GM23248 (cell line): Measurements from ENCODE around the gene PEX19. TPM values are rescaled to one million over a fixed set of nuclear protein-coding genes. Genes with fewer than 3 reads are reported as not detected.

ENCODE experiments used
- DNase-seq: peaks from one replicate; pipeline ENCODE4 v3.0.0-alpha.2; 2015
- H2AFZ ChIP-seq: fragments of 200-600 bp; sonication (generic); 2 replicates; pipeline ENCODE4 v1.6.1; 2016; ENCODE audit warnings: antibody characterized with exemption
- H3F3A ChIP-seq: fragments of 200-600 bp; sonication (generic); 2 replicates; pipeline ENCODE4 v1.6.1; 2016; ENCODE audit warnings: mild to moderate bottlenecking, antibody characterized with exemption, mixed run types; ENCODE audit not compliant: insufficient read depth
- H3K27ac ChIP-seq: fragments of 200-600 bp; sonication (generic); 2 replicates; pipeline ENCODE4 v1.5.1; 2016; ENCODE audit warnings: mild to moderate bottlenecking
- H3K27me3 ChIP-seq: fragments of 200-600 bp; sonication (generic); replicated peaks from 2 replicates; pipeline ENCODE4 v1.6.1; 2016; ENCODE audit warnings: mild to moderate bottlenecking; ENCODE audit not compliant: insufficient read depth
- H3K36me3 ChIP-seq: fragments of 200-600 bp; sonication (generic); 2 replicates; pipeline ENCODE4 v1.6.1; 2016; ENCODE audit warnings: low read depth, mild to moderate bottlenecking
- H3K4me1 ChIP-seq: fragments of 200-600 bp; sonication (generic); 2 replicates; pipeline ENCODE4 v1.6.1; 2016; ENCODE audit warnings: mild to moderate bottlenecking; ENCODE audit not compliant: insufficient read depth
- H3K4me2 ChIP-seq: fragments of 200-600 bp; sonication (generic); one replicate; pipeline ENCODE4 v1.6.1; 2016; ENCODE audit warnings: mild to moderate bottlenecking; ENCODE audit not compliant: unreplicated experiment
- H3K4me3 ChIP-seq: fragments of 200-600 bp; sonication (generic); 2 replicates; pipeline ENCODE4 v1.5.1; 2016; ENCODE audit warnings: mild to moderate bottlenecking
- H3K79me2 ChIP-seq: fragments of 200-600 bp; sonication (generic); 2 replicates; pipeline ENCODE4 v1.6.1; 2016; ENCODE audit warnings: mild to moderate bottlenecking; ENCODE audit not compliant: insufficient read depth
- H3K9ac ChIP-seq: fragments of 200-600 bp; sonication (generic); 2 replicates; pipeline ENCODE4 v1.6.1; 2016; ENCODE audit warnings: mild to moderate bottlenecking
- H3K9me2 ChIP-seq: fragments of 200-600 bp; sonication (generic); 2 replicates; pipeline ENCODE4 v1.6.1; 2016; ENCODE audit warnings: mixed run types, mild to moderate bottlenecking, moderate library complexity; ENCODE audit not compliant: insufficient read depth
- H3K9me3 ChIP-seq: fragments of 200-600 bp; sonication (generic); one replicate; pipeline ENCODE4 v1.6.1; 2017; ENCODE audit warnings: low read depth
- H4K20me1 ChIP-seq: fragments of 200-600 bp; sonication (generic); 2 replicates; pipeline ENCODE4 v1.6.0; 2016; ENCODE audit not compliant: insufficient read depth
- EZH2 ChIP-seq: fragments of 200-600 bp; sonication (generic); IDR thresholded peaks from 2 replicates; pipeline ENCODE4 v1.6.1; 2018; ENCODE audit warnings: antibody characterized with exemption, mild to moderate bottlenecking; ENCODE audit not compliant: insufficient read depth, poor library complexity, severe bottlenecking
- EZH2phosphoT487 ChIP-seq: fragments of 200-600 bp; sonication (generic); IDR thresholded peaks from 2 replicates; pipeline ENCODE4 v1.6.1; 2018; ENCODE audit warnings: antibody characterized with exemption, moderate library complexity, mild to moderate bottlenecking, low read depth; ENCODE audit not compliant: insufficient read depth
- WGBS, 2 experiments: methylation state at CpG; one replicate each; pipeline ENCODE4 v1.1.6; 2015 to 2017; ENCODE audit warnings: low lambda C conversion rate in 2 of 2, low coverage in 1 of 2; ENCODE audit errors: missing lambda C conversion rate in 2 of 2; 5-methylcytosine and 5-hydroxymethylcytosine counted together
- in situ Hi-C: fragments of 300-500 bp; cut with MboI; formaldehyde crosslinking; loops from 2 replicates; pipeline ENCODE4 v1.15.0; 2020
- polyA plus RNA-seq: library from polyadenylated mRNA; unstranded; fragments of >200 nt; fragmentation: Nextera tagmentation; extraction: Ambion mirVana; gene quantifications from 2 replicates; pipeline ENCODE4 v1.2.1, GENCODE V29; 2016
- total RNA-seq: library from RNA; depleted of rRNA; stranded (reverse); fragments of >200 nt; shearing (Covaris generic); gene quantifications from 2 replicates; pipeline ENCODE4 v1.2.3, GENCODE V29; 2014

PEX19 gene
- total and polyA plus RNA-seq, 2 experiments from 2014 or later, result 38.9 to 52.4 TPM

DNA sequence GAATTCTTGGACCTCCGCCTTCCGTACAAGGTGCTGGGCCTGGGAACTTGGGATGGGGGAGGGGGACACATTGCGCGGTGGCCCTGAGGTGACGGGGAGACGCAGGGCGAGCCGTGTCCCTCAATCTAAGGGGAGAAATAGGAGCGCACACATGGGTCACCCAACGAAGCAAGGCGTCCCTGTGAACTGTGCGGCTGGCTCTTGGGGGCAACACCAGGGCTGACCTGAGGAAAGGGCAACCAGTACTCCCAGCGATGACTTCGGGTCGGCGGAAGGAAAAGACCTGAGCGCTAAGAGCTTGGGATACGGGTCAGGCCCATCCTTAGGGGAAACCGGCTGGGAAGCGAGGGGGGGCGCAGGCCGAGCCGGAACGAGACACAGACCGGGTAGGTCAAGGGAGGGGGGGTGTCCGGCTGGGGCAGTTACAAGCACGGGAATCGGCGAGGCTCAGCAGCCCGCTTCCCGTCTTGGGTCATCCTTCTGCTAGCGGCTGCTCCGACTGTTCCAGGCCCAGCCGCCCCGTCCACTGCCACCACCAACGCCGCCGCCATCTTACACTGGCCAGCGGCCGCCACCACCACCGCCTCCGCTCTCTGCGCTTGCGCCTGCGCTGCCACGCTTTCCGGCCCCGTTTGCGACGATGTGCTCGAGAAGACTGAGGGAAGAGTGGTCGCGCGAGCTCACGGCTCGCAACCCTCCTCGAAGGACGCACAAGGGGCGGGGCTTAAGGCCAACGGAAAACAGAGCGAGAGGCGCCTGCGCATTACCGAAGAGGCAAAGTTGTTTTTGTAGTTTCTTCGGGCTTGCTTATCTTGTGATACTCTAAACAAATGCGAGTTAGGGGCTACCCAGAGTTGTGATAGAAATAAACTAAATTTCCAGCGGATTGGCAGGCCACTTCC, 22.8 kb downstream of the PEX19 start, which contains the start of gene DCAF8:
Gene DCAF8, minus strand, starts transcription at position 657 of the 902 bp plus-strand sequence. CDS start 18,541 bp downstream, outside the sequence.
- in situ Hi-C loops, result no loop called here
- H2AFZ ChIP-seq, result peak within 1 kb of the TSS; percentile 99
- TF ChIP-seq EZH2phosphoT487 (no peak), EZH2 (no peak)
- DNase-seq, result peak; percentile 100
- peaks cover 27% of the 10 kb centered on the region for H3K4me1 ChIP-seq
- H4K20me1 ChIP-seq, result peaks cover 11% of the 10 kb centered on the region; the same call in 1 of the 2 replicates
- peak within 1 kb of the TSS; percentile 98 for H3K9ac ChIP-seq
- no peaks in the 10 kb centered on the region for H3K36me3 ChIP-seq
- no peaks in the 10 kb centered on the region for H3K9me2 ChIP-seq
- H3K79me2 ChIP-seq, result peaks cover 54% of the 10 kb centered on the region
- H3K4me3 ChIP-seq, result peak within 1 kb of the TSS; percentile 98
- no peaks in the 10 kb centered on the region for H3K27me3 ChIP-seq
- H3K4me2 ChIP-seq, result peak within 1 kb of the TSS; percentile 100
- H3F3A ChIP-seq, result peaks cover 22% of the 10 kb centered on the region
- peak within 1 kb of the TSS; percentile 93 for H3K27ac ChIP-seq
- H3K9me3 ChIP-seq, result no peaks in the 10 kb centered on the region
- 1% methylated on average over 41 to 66 of the region's 67 CpGs for WGBS, 2 experiments

DNA sequence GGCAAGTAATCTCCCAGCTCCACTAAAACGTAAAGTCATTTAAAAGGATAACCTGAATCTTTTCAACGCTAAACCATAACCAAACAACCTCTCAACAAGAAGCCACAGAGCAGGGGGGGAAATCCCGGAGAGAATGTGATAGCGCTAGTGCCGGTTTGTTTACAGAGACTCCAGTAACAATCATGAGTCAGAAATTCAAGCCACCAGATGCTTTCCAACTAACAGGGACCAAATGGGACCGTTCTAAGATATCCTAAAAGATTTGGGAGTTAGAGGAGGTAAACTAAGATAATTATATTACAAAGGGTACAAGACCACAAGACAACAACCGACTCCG, 23.4 kb downstream of the PEX19 start:
- H2AFZ ChIP-seq, result peak overlapping the region; percentile 68

DNA sequence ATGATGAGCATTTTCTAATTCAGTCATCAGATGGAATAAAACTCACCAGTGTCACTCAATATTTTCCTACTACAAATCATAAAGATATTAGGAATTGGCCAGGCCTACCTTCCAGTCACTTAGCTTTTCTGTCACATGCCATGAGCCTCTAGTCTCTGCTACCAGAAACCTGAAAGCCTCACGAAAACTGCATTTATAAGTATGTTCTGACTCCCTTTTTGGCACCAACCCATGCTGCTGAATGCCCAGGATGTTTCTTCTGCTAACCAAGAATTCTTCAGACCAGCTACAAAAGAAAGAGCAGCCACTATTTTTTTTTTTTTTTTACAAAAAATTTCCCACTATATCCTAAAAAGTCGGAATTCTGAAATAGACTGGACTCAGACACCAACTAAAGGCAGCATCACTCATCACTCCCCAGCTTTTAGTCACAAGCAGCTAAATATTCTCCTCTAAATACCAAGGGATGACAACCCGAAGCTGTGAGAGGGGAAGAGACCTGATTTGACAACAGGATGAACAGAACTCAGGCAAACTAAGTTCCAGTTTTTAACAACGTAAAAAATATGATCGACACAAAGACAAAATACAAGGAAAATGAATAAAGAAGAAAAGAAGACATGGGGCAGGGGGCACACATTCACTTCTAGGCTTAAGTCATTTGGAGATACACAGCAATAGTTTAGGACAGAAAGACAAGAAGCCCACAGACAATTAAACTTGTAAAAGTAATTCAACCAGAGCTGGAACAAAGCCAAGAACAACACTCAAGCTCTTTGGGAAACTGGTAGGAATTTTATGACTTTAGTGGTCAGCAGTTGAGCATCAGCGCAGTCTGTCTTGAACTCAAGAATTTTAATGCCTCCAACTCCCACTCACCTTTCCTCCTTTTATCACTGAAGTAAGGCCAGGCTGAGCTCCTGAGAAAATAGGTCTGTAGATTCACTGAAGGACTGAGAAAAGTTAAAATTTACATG, 24.2 kb downstream of the PEX19 start:
- in situ Hi-C loops, result no loop called here
- 33 to 47% methylated on average over 6 of the region's 6 CpGs for whole genome bisulfite sequencing, 2 experiments
- Histone ChIP-seq H2AFZ (no peak overlapping the region), H3K4me1 (peaks cover 38% of the 10 kb centered on the region), H3K9me3 (no peaks in the 10 kb centered on the region), H3K9ac (peak overlapping the region; percentile 98), H3K4me2 (peak overlapping the region; percentile 100), H3K4me3 (peak overlapping the region; percentile 98), H3K36me3 (no peaks in the 10 kb centered on the region), H3F3A (peaks cover 33% of the 10 kb centered on the region), H3K27me3 (no peaks in the 10 kb centered on the region), H3K9me2 (no peaks in the 10 kb centered on the region), H3K79me2 (peaks cover 65% of the 10 kb centered on the region), H3K27ac (peak overlapping the region; percentile 93), H4K20me1 (peaks cover 21% of the 10 kb centered on the region)
- TF ChIP-seq EZH2phosphoT487, result no peak
- TF ChIP-seq EZH2, result no peak
- peak; percentile 82 for DNase-seq

More for the DNA sequence above, 23.4 kb downstream of the PEX19 start:
- in situ Hi-C loops, result no loop called here
- no peak for TF ChIP-seq EZH2phosphoT487
- TF ChIP-seq EZH2, result no peak
- H3K27me3 ChIP-seq, result no peaks in the 10 kb centered on the region
- 0 to 1% methylated on average over 8 of the region's 8 CpGs for WGBS, 2 experiments
- H3K79me2 ChIP-seq, result peaks cover 58% of the 10 kb centered on the region
- H3K9me3 ChIP-seq, result no peaks in the 10 kb centered on the region
- peak overlapping the region; percentile 98 for H3K4me3 ChIP-seq
- peak overlapping the region; percentile 98 for H3K9ac ChIP-seq
- DNase-seq, result peak; percentile 89
- peaks cover 33% of the 10 kb centered on the region for H3K4me1 ChIP-seq
- H3K4me2 ChIP-seq, result peak overlapping the region; percentile 100
- H3F3A ChIP-seq, result peaks cover 28% of the 10 kb centered on the region
- H3K36me3 ChIP-seq, result no peaks in the 10 kb centered on the region
- H4K20me1 ChIP-seq, result peaks cover 15% of the 10 kb centered on the region
- peak overlapping the region; percentile 93 for H3K27ac ChIP-seq
- no peaks in the 10 kb centered on the region for H3K9me2 ChIP-seq

DNA sequence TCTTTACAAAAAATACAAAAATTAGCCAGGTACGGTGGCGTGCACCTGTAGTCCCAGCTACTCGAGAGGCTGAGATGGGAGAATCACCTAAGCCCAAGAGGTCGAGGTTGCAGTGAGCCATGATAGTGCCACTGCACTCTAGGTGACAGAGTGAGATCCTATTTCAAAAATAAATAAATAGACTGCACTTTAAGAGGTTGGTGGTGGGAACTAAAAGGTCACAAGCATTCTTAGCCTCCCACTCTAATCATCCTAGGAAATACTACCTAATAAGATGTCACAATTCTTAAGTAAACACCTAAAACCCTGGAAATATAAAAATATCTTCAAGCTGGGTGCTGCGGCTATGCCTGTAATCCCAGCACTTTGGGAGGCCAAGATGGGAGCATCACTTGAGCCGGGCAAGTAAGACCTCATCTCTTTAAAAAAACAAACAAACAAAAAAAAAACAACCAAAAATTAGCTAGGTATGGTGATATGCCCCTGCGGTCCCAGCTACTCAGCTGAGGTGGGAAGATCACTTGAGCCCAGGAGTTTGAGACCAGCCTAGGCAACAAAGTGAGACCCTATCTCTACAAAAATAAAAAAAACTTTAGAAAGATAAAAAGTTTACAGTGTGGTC, 26.6 kb downstream of the PEX19 start:
- Histone ChIP-seq H3K4me1 (peaks cover 38% of the 10 kb centered on the region), H3K27me3 (no peaks in the 10 kb centered on the region), H3K4me3 (no peak overlapping the region), H3K9me3 (no peaks in the 10 kb centered on the region), H3K9ac (no peak overlapping the region), H3K36me3 (no peaks in the 10 kb centered on the region), H2AFZ (no peak overlapping the region), H3K79me2 (peaks cover 82% of the 10 kb centered on the region), H3K27ac (no peak overlapping the region), H3K4me2 (no peak overlapping the region), H3K9me2 (no peaks in the 10 kb centered on the region), H4K20me1 (peaks cover 21% of the 10 kb centered on the region), H3F3A (peaks cover 33% of the 10 kb centered on the region)
- DNase-seq, result no peak
- TF ChIP-seq EZH2 (no peak), EZH2phosphoT487 (no peak)
- 95 to 96% methylated on average over 7 of the region's 7 CpGs for WGBS, 2 experiments
- in situ Hi-C loops, result no loop called here
